Neural cell (in vitro differentiated cells): ENCODE data around the gene C4BPB. TPM values are rescaled to one million over a fixed set of nuclear protein-coding genes. Genes with fewer than 3 reads are reported as not detected.

ENCODE experiments used
- H2AFZ ChIP-seq: fragments of 200-600, 300-800 bp; sonication (generic), shearing (Covaris generic); 2 replicates; pipeline ENCODE4 v1.6.0; 2014; ENCODE audit warnings: low read depth, mild to moderate bottlenecking, antibody characterized with exemption, low read length, moderate library complexity
- H3F3A ChIP-seq: fragments of 200-600 bp; shearing (Covaris generic); 2 replicates; pipeline ENCODE4 v1.6.1; 2016; ENCODE audit warnings: mild to moderate bottlenecking, moderate library complexity, mixed read lengths, antibody characterized with exemption, low read length; ENCODE audit not compliant: insufficient read depth, poor library complexity, severe bottlenecking
- H3K27ac ChIP-seq: fragments of 200-600, 300-800 bp; sonication (generic), shearing (Covaris generic); 2 replicates; pipeline ENCODE4 v1.5.1; 2014; ENCODE audit warnings: mild to moderate bottlenecking, low read length, moderate library complexity
- H3K27me3 ChIP-seq: fragments of 300-800, 200-600 bp; sonication (generic), shearing (Covaris generic); 2 replicates; pipeline ENCODE4 v1.6.0; 2014; ENCODE audit warnings: mild to moderate bottlenecking, low read depth, low read length, moderate library complexity; ENCODE audit not compliant: insufficient read depth
- H3K36me3 ChIP-seq: fragments of 300-800, 200-600 bp; sonication (generic), shearing (Covaris generic); 2 replicates; pipeline ENCODE4 v1.5.1; 2014; ENCODE audit warnings: mild to moderate bottlenecking, antibody characterized with exemption, low read length, moderate library complexity; ENCODE audit not compliant: insufficient read depth
- H3K4me2 ChIP-seq: fragments of 300-800, 200-600 bp; sonication (generic), shearing (Covaris generic); 2 replicates; pipeline ENCODE4 v1.6.0; 2014; ENCODE audit warnings: mild to moderate bottlenecking, low read length
- H3K4me3 ChIP-seq: fragments of 300-800, 200-600 bp; sonication (generic), shearing (Covaris generic); 2 replicates; pipeline ENCODE4 v1.5.1; 2014; ENCODE audit warnings: mild to moderate bottlenecking, low read length, moderate library complexity
- H3K79me2 ChIP-seq: fragments of 200-600 bp; shearing (Covaris generic); replicated peaks from 2 replicates; pipeline ENCODE4 v1.6.0; 2014; ENCODE audit warnings: mild to moderate bottlenecking, low read length, moderate library complexity; ENCODE audit not compliant: insufficient read depth
- H3K9ac ChIP-seq: fragments of 300-800, 200-600 bp; sonication (generic), shearing (Covaris generic); 2 replicates; pipeline ENCODE4 v1.6.1; 2016; ENCODE audit warnings: mild to moderate bottlenecking, low read length, mixed read lengths
- H3K9me2 ChIP-seq: fragments of 200-600 bp; shearing (Covaris generic); 2 replicates; pipeline ENCODE4 v1.6.1; 2016; ENCODE audit warnings: mild to moderate bottlenecking, low read length, mixed read lengths; ENCODE audit not compliant: insufficient read depth
- H3K9me3 ChIP-seq: fragments of 200-600, 300-800 bp; sonication (generic), shearing (Covaris generic); 2 replicates; pipeline ENCODE4 v1.6.1; 2016; ENCODE audit warnings: mild to moderate bottlenecking, mixed run types, low read length, moderate library complexity, mixed read lengths
- H4K20me1 ChIP-seq: fragments of 200-600 bp; shearing (Covaris generic); 2 replicates; pipeline ENCODE4 v1.6.1; 2016; ENCODE audit warnings: mild to moderate bottlenecking, mixed run types; ENCODE audit not compliant: insufficient read depth
- CTCF ChIP-seq: fragments of 450-650 bp; IDR thresholded peaks from 2 replicates; pipeline ENCODE4 v1.5.1; 2014; ENCODE audit warnings: antibody characterized with exemption, mild to moderate bottlenecking, moderate library complexity; ENCODE audit not compliant: poor library complexity, severe bottlenecking
- EP300 ChIP-seq: fragments of 450-650 bp; conservative IDR thresholded peaks from 2 replicates; pipeline ENCODE4 v1.6.1; 2014; ENCODE audit warnings: antibody characterized with exemption, mild to moderate bottlenecking, moderate library complexity; ENCODE audit not compliant: poor library complexity, severe bottlenecking
- EZH2 ChIP-seq: fragments of 200-600, 300-800 bp; shearing (Covaris generic), sonication (generic); IDR thresholded peaks from 2 replicates; pipeline ENCODE4 v1.6.1; 2014; ENCODE audit warnings: antibody characterized with exemption, low read length, borderline replicate concordance, mild to moderate bottlenecking; ENCODE audit not compliant: insufficient read depth, poor library complexity, severe bottlenecking
- MXI1 ChIP-seq: fragments of 450-650 bp; conservative IDR thresholded peaks from 2 replicates; pipeline ENCODE4 v1.6.1; 2014; ENCODE audit warnings: antibody characterized with exemption, mild to moderate bottlenecking; ENCODE audit not compliant: poor library complexity, severe bottlenecking
- POLR2AphosphoS5 ChIP-seq: IDR thresholded peaks from 2 replicates; pipeline ENCODE4 v1.6.1; 2012
- RAD21 ChIP-seq: fragments of 450-650 bp; conservative IDR thresholded peaks from 2 replicates; pipeline ENCODE4 v1.6.1; 2014; ENCODE audit warnings: antibody characterized with exemption, mild to moderate bottlenecking, moderate library complexity
- REST ChIP-seq: IDR thresholded peaks from 2 replicates; pipeline ENCODE4 v1.6.1; 2012; ENCODE audit warnings: borderline replicate concordance
- SMC3 ChIP-seq: fragments of 450-650 bp; conservative IDR thresholded peaks from 2 replicates; pipeline ENCODE4 v1.6.1; 2014; ENCODE audit warnings: antibody characterized with exemption, mild to moderate bottlenecking, moderate library complexity; ENCODE audit not compliant: poor library complexity
- TAF1 ChIP-seq: IDR thresholded peaks from 2 replicates; pipeline ENCODE4 v1.6.1; 2012; ENCODE audit warnings: low read depth
- polyA plus RNA-seq: library from polyadenylated mRNA; depleted of rRNA; stranded (reverse); fragments of >200 nt; gene quantifications from 2 replicates; pipeline ENCODE4 v1.2.3, GENCODE V29; 2014

C4BPB gene
- polyA plus RNA-seq, 1 donor from 2014 or later = not detected

- peaks cover 6% of the 10 kb centered on the region for H3K36me3 ChIP-seq
- no peaks in the 10 kb centered on the region for H3K27me3 ChIP-seq
- TF ChIP-seq MXI1 (no peak), REST (no peak), CTCF (no peak), EP300 (no peak), EZH2 (no peak), SMC3 (no peak), POLR2AphosphoS5 (no peak), TAF1 (no peak), RAD21 (no peak)
- no peaks in the 10 kb centered on the region for H3K9me3 ChIP-seq
- H3K27ac ChIP-seq = no peak overlapping the region
- H3K9me2 ChIP-seq = no peaks in the 10 kb centered on the region
- H3F3A ChIP-seq = peaks cover 3% of the 10 kb centered on the region
- peak overlapping the region; percentile 32 for H3K4me2 ChIP-seq
- H3K9ac ChIP-seq = no peak overlapping the region
- peak overlapping the region; percentile 37 for H3K4me3 ChIP-seq
- H2AFZ ChIP-seq = no peak overlapping the region
- no peaks in the 10 kb centered on the region for H4K20me1 ChIP-seq
- peaks cover 44% of the 10 kb centered on the region for H3K79me2 ChIP-seq
These were observed 41.2 kb upstream of the C4BPB start for GRCh38 chr1:207047505-207047904.

- Histone ChIP-seq H3K9me3 (no peaks in the 10 kb centered on the region), H2AFZ (no peak overlapping the region), H3K79me2 (peaks cover 44% of the 10 kb centered on the region), H3K36me3 (peaks cover 6% of the 10 kb centered on the region), H3K4me2 (no peak overlapping the region), H3K27me3 (no peaks in the 10 kb centered on the region), H3K4me3 (peak overlapping the region; percentile 37), H3F3A (peaks cover 3% of the 10 kb centered on the region), H3K27ac (no peak overlapping the region), H4K20me1 (no peaks in the 10 kb centered on the region), H3K9ac (no peak overlapping the region), H3K9me2 (no peaks in the 10 kb centered on the region)
- TF ChIP-seq EZH2 = no peak
- TF ChIP-seq REST = no peak
- TF ChIP-seq POLR2AphosphoS5 = no peak
These were observed 40.6 kb upstream of the C4BPB start for GRCh38 chr1:207048041-207048440.
